ENCODE measurements around the gene RMND5B. TPM values are rescaled to one million over a fixed set of nuclear protein-coding genes. Genes with fewer than 3 reads are reported as not detected.

RMND5B gene
- total RNA-seq, 1 experiment from 2014 or later = 48.4 TPM

- BruUV-seq (replicated peaks) = no TSS peak
- Histone ChIP-seq H3K9me3 (no peaks in the 10 kb centered on the region), H3K4me1 (peaks cover 20% of the 10 kb centered on the region), H3K4me3 (ENCODE audit: low read depth, low read length) (no peak overlapping the region), H3K36me3 (ENCODE audit: control insufficient read depth, insufficient read depth, low read length) (no peaks in the 10 kb centered on the region), H3K27me3 (replicated peaks; ENCODE audit: control insufficient read depth, insufficient read depth, low read length) (no peaks in the 10 kb centered on the region)
- TF ChIP-seq, protein P1, sequence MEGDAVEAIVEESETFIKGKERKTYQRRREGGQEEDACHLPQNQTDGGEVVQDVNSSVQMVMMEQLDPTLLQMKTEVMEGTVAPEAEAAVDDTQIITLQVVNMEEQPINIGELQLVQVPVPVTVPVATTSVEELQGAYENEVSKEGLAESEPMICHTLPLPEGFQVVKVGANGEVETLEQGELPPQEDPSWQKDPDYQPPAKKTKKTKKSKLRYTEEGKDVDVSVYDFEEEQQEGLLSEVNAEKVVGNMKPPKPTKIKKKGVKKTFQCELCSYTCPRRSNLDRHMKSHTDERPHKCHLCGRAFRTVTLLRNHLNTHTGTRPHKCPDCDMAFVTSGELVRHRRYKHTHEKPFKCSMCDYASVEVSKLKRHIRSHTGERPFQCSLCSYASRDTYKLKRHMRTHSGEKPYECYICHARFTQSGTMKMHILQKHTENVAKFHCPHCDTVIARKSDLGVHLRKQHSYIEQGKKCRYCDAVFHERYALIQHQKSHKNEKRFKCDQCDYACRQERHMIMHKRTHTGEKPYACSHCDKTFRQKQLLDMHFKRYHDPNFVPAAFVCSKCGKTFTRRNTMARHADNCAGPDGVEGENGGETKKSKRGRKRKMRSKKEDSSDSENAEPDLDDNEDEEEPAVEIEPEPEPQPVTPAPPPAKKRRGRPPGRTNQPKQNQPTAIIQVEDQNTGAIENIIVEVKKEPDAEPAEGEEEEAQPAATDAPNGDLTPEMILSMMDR (IDR thresholded peaks at IDR 0.05; ENCODE audit: insufficient read depth in 1 of 2, low read depth in 1 of 2, low read length in 1 of 2, severe bottlenecking in 1 of 2, unreplicated experiment in 1 of 2) = no peak
- DNase-seq = no peak
- H3K9me3 Mint-ChIP-seq (ENCODE audit: unreplicated experiment) = no peaks in the 10 kb centered on the region
- peaks cover 7% of the 10 kb centered on the region for H3K4me1 Mint-ChIP-seq (ENCODE audit: low read depth, unreplicated experiment)
- peaks cover 7% of the 10 kb centered on the region for H3K36me3 Mint-ChIP-seq (ENCODE audit: insufficient read depth, unreplicated experiment)
- intact Hi-C loops (cut with micrococcal nuclease; ENCODE audit: unreplicated experiment) = no loop called here
- H3K4me3 Mint-ChIP-seq (ENCODE audit: unreplicated experiment) = no peak overlapping the region
- H3K27ac Mint-ChIP-seq (ENCODE audit: unreplicated experiment) = no peak overlapping the region
- no peaks in the 10 kb centered on the region for H3K27me3 Mint-ChIP-seq (ENCODE audit: insufficient read depth, unreplicated experiment)
- ChIA-PET CTCF (interaction anchor here (0.8 to 1.4 kb wide), 5 partner anchors 10 to 44 kb away, joined by 3 to 15 read pairs (median 6); partner anchors contain the start of gene NHP2), POLR2A (interaction anchor here (0.6 kb wide), 1 partner anchor 10 kb away, joined by 3 read pairs; no protein-coding TSS in a partner anchor)
Measured at GRCh38 chr5:178119915-178120606, 10.8 kb upstream of the RMND5B start.

DNA sequence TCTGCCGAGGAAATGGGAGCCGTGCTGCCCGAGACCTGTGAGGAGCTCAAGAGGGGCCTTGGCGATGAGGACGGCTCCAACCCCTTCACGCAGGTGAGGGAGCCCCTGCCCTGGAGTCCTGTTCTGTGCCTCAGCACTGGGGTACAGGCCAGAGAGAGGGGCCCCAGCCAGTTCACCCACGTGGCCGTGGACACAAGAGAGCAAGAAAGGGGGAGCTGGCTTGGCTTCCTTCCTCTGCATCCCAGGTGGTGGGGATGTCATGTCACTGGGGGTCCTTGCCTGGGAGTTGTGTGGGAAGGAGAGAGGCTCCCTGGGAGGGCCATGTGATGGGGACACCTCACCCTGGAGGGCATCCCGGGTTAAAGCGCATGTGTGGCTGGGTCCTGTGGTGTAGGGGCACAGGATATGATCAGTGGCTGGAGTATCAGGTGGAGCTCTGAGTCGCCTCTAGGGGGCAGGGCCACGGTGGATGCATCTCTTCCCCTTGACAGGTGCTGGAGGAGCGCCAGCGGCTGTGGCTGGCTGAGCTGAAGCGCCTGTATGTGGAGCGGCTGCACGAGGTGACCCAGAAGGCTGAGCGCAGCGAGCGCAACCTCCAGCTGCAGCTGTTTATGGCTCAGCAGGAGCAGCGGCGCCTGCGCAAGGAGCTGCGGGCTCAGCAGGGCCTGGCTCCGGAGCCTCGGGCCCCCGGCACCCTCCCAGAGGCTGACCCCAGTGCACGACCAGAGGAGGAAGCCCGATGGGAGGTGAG is 10.0 kb upstream of the RMND5B start:
- H3K4me1 ChIP-seq = peaks cover 13% of the 10 kb centered on the region
- H3K27me3 ChIP-seq (replicated peaks; ENCODE audit: control insufficient read depth, insufficient read depth, low read length) = no peaks in the 10 kb centered on the region
- no peaks in the 10 kb centered on the region for H3K9me3 ChIP-seq
- Mint-ChIP-seq H3K9me3 (ENCODE audit: unreplicated experiment) (no peaks in the 10 kb centered on the region), H3K27me3 (ENCODE audit: insufficient read depth, unreplicated experiment) (no peaks in the 10 kb centered on the region), H3K4me1 (ENCODE audit: low read depth, unreplicated experiment) (peaks cover under 1% of the 10 kb centered on the region), H3K36me3 (ENCODE audit: insufficient read depth, unreplicated experiment) (peaks cover 11% of the 10 kb centered on the region), H3K27ac (ENCODE audit: unreplicated experiment) (no peak overlapping the region), H3K4me3 (ENCODE audit: unreplicated experiment) (no peak overlapping the region)
- BruUV-seq (replicated peaks) = no TSS peak
- H3K36me3 ChIP-seq (ENCODE audit: control insufficient read depth, insufficient read depth, low read length) = no peaks in the 10 kb centered on the region
- no peak overlapping the region for H3K4me3 ChIP-seq (ENCODE audit: low read depth, low read length)
- POLR2A ChIA-PET = interaction anchor here (0.6 kb wide), 1 partner anchor 10 kb away, joined by 3 read pairs; no protein-coding TSS in a partner anchor
- TF ChIP-seq, protein P1 (IDR thresholded peaks at IDR 0.05; ENCODE audit: insufficient read depth in 1 of 2, low read depth in 1 of 2, low read length in 1 of 2, severe bottlenecking in 1 of 2, unreplicated experiment in 1 of 2) = peak; percentile 24 to 47
- intact Hi-C loops (cut with micrococcal nuclease; ENCODE audit: unreplicated experiment) = loop anchor here (1.0 kb wide), 1 partner anchor 26 kb away; no protein-coding TSS in a partner anchor
- peak; percentile 56 to 57 for DNase-seq
- CTCF ChIA-PET = interaction anchor here (0.8 to 2.0 kb wide), 8 partner anchors 10 to 45 kb away, joined by 3 to 15 read pairs (median 6); partner anchors contain the start of gene NHP2

Data from Caco-2 (cell line).